PC-9 (cell line): ENCODE results near the gene DYSF. TPM values are rescaled to one million over a fixed set of nuclear protein-coding genes. Genes with fewer than 3 reads are reported as not detected.
A peak's percentile ranks its signal among the peaks of the same experiment; 100 is the strongest.

Source experiments
- BruUV-seq: library from RNA; stranded (reverse); fragments of 400-500 nt; replicated peaks from 2 replicates; lab custom pipeline; 2021; lab: Mats Ljungman, UMichigan
- CTCF ChIA-PET: fragments of 300-600 bp; sonication (Branson Sonifier 250); formaldehyde crosslinking; loops from one replicate; lab custom pipeline; 2022; ENCODE audit warnings: antibody characterized with exemption; lab: Charles Lee
- POLR2A ChIA-PET: fragments of 300-600 bp; sonication (Branson Sonifier 250); formaldehyde crosslinking; loops from one replicate; lab custom pipeline; 2022; ENCODE audit warnings: antibody characterized with exemption; ENCODE audit not compliant: unreplicated experiment; lab: Charles Lee
- DNase-seq, 2 experiments: peaks; one replicate each; pipeline versions ENCODE4 v3.0.0 to v3.0.0-alpha.2; 2015 to 2022; ENCODE audit warnings: mixed read lengths in 1 of 2
- H2AFZ ChIP-seq: fragments of 200-600 bp; sonication (generic); 2 replicates; pipeline ENCODE4 v1.8.1; 2017; ENCODE audit warnings: antibody characterized with exemption
- H3F3A ChIP-seq: fragments of 200-600 bp; sonication (generic); 2 replicates; pipeline ENCODE4 v1.8.1; 2017; ENCODE audit warnings: antibody characterized with exemption, mild to moderate bottlenecking, low read depth; ENCODE audit not compliant: insufficient read depth
- H3K27ac ChIP-seq: fragments of 200-600 bp; sonication (generic); 2 replicates; pipeline ENCODE4 v1.6.1; 2016; ENCODE audit warnings: mixed run types
- H3K27me3 ChIP-seq: fragments of 200-600 bp; sonication (generic); 2 replicates; pipeline ENCODE4 v1.6.1; 2016; ENCODE audit warnings: low read depth, mixed run types; ENCODE audit not compliant: insufficient read depth
- H3K36me3 ChIP-seq: fragments of 200-600 bp; sonication (generic); 2 replicates; pipeline ENCODE4 v1.6.1; 2016; ENCODE audit warnings: low read depth, mixed run types
- H3K4me1 ChIP-seq: fragments of 200-600 bp; sonication (generic); replicated peaks from 2 replicates; pipeline ENCODE4 v1.6.1; 2016; ENCODE audit warnings: mixed run types; ENCODE audit not compliant: insufficient read depth
- H3K4me2 ChIP-seq: fragments of 200-600 bp; sonication (generic); 2 replicates; pipeline ENCODE4 v1.6.1; 2017; ENCODE audit warnings: mixed run types
- H3K4me3 ChIP-seq: fragments of 200-600 bp; sonication (generic); 2 replicates; pipeline ENCODE4 v1.6.1; 2016; ENCODE audit warnings: mixed run types
- H3K79me2 ChIP-seq: fragments of 200-600 bp; sonication (generic); 2 replicates; pipeline ENCODE4 v1.6.1; 2017; ENCODE audit warnings: low read depth, mixed run types
- H3K9me2 ChIP-seq: fragments of 200-600 bp; sonication (generic); 2 replicates; pipeline ENCODE4 v1.8.1; 2017; ENCODE audit warnings: mild to moderate bottlenecking; ENCODE audit not compliant: insufficient read depth
- H3K9me3 ChIP-seq: fragments of 200-600 bp; sonication (generic); 2 replicates; pipeline ENCODE4 v1.8.1; 2016; ENCODE audit warnings: low read depth; ENCODE audit not compliant: insufficient read depth
- H4K20me1 ChIP-seq: fragments of 200-600 bp; sonication (generic); 2 replicates; pipeline ENCODE4 v1.8.1; 2017; ENCODE audit not compliant: insufficient read depth
- EZH2 ChIP-seq: fragments of 200-600 bp; sonication (generic); IDR thresholded peaks from 2 replicates; pipeline ENCODE4 v1.8.0; 2017; ENCODE audit warnings: antibody characterized with exemption, low read depth
- intact Hi-C: fragments of 100-400 bp; cut with micrococcal nuclease; formaldehyde crosslinking; loops from one replicate; pipeline ENCODE4 v1.10.0; 2022; ENCODE audit not compliant: unreplicated experiment
- total RNA-seq: library from RNA; stranded (reverse); gene quantifications from 2 replicates; pipeline ENCODE4 v1.2.3, GENCODE V29; 2021
- TF ChIP-seq, protein P1 (sequence below): fragments of 200-600 bp; sonication (generic); conservative IDR thresholded peaks from 2 replicates; pipeline ENCODE4 v1.6.1; 2017; ENCODE audit warnings: mixed run types, antibody characterized with exemption, mild to moderate bottlenecking, moderate library complexity

Gene DYSF
- total RNA-seq, 1 experiment from 2014 or later = 12.2 TPM

GRCh38 chr2:71528749-71529148 lies 75.4 kb downstream of the DYSF start:
- CTCF ChIA-PET = no interaction called here
- Histone ChIP-seq H3K9me3 (0 out of 2 replicates have a peak, but pooled peaks cover 6% of the 10 kb centered on the region), H2AFZ (no peak overlapping the region), H3K27me3 (no peaks in the 10 kb centered on the region), H3K9me2 (no peaks in the 10 kb centered on the region), H3K79me2 (no peaks in the 10 kb centered on the region), H4K20me1 (no peaks in the 10 kb centered on the region), H3K4me1 (peaks cover 10% of the 10 kb centered on the region; the same call in 1 of the 2 replicates), H3K27ac (no peak overlapping the region), H3K4me3 (no peak overlapping the region), H3K4me2 (no peak overlapping the region), H3K36me3 (no peaks in the 10 kb centered on the region; the same call in 1 of the 2 replicates), H3F3A (no peaks in the 10 kb centered on the region)
- BruUV-seq = no TSS peak
- TF ChIP-seq, protein P1, sequence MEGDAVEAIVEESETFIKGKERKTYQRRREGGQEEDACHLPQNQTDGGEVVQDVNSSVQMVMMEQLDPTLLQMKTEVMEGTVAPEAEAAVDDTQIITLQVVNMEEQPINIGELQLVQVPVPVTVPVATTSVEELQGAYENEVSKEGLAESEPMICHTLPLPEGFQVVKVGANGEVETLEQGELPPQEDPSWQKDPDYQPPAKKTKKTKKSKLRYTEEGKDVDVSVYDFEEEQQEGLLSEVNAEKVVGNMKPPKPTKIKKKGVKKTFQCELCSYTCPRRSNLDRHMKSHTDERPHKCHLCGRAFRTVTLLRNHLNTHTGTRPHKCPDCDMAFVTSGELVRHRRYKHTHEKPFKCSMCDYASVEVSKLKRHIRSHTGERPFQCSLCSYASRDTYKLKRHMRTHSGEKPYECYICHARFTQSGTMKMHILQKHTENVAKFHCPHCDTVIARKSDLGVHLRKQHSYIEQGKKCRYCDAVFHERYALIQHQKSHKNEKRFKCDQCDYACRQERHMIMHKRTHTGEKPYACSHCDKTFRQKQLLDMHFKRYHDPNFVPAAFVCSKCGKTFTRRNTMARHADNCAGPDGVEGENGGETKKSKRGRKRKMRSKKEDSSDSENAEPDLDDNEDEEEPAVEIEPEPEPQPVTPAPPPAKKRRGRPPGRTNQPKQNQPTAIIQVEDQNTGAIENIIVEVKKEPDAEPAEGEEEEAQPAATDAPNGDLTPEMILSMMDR = no peak
- TF ChIP-seq EZH2 = no peak
- no peak for DNase-seq
- POLR2A ChIA-PET = no interaction called here
- intact Hi-C loops = no loop called here

GRCh38 chr2:71530211-71530610 lies 76.8 kb downstream of the DYSF start:
- POLR2A ChIA-PET = no interaction called here
- peaks cover 10% of the 10 kb centered on the region; the same call in 1 of the 2 replicates for H3K4me1 ChIP-seq
- H3F3A ChIP-seq = no peaks in the 10 kb centered on the region
- H3K9me3 ChIP-seq = 0 out of 2 replicates have a peak, but pooled peaks cover 6% of the 10 kb centered on the region
- CTCF ChIA-PET = interaction anchor here (0.6 kb wide), 2 partner anchors 28 to 112 kb away, joined by 4 read pairs; no protein-coding TSS in a partner anchor
- no peaks in the 10 kb centered on the region for H3K27me3 ChIP-seq
- no peak overlapping the region for H3K4me2 ChIP-seq
- no peak for DNase-seq
- BruUV-seq = no TSS peak
- no peak overlapping the region for H3K27ac ChIP-seq
- intact Hi-C loops = loop anchor here (5.0 kb wide), 2 partner anchors 1217 to 1332 kb away; no protein-coding TSS in a partner anchor
- no peaks in the 10 kb centered on the region for H3K9me2 ChIP-seq
- no peaks in the 10 kb centered on the region for H3K79me2 ChIP-seq
- H4K20me1 ChIP-seq = no peaks in the 10 kb centered on the region
- TF ChIP-seq, protein P1 = no peak
- H3K36me3 ChIP-seq = no peaks in the 10 kb centered on the region; the same call in 1 of the 2 replicates
- no peak overlapping the region for H3K4me3 ChIP-seq
- no peak overlapping the region for H2AFZ ChIP-seq

DNA sequence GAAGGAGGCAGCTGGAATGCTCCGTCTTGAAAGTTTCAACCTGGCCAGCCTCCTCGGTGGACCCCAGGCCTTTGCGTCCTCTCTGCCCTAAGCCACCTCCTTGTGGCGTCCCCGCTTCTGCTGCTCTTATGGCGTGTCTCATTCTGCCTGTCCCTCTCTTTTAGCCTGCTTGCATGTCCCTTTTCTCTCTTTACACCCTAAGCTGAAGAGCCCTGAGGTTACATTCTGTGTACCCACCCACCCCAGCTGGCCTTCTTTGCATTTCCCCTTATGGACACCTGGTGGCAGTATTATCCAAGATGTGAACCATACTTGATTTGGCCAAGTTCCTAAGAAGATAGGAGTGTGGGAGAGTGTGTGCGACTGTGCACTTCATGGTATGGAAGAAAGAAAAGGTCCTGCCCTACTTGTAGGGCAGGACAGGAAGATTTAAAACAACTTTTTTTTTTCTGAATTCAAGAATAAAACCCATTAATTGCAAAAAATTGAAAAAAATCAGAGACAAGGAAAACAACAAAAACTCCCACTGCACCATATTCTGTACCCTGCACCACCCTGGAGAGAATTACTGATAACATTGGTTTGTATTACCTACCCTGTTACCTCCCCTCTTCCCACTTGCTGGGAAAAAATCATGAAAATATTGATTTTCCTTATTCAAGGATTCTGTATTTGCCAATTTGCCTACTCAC lies 77.4 kb downstream of the DYSF start:
- Histone ChIP-seq H4K20me1 (no peaks in the 10 kb centered on the region), H3K79me2 (no peaks in the 10 kb centered on the region), H3K36me3 (no peaks in the 10 kb centered on the region; the same call in 1 of the 2 replicates), H3K9me3 (0 out of 2 replicates have a peak, but pooled peaks cover 6% of the 10 kb centered on the region), H3K4me1 (peaks cover 10% of the 10 kb centered on the region; the same call in 1 of the 2 replicates), H3K27me3 (no peaks in the 10 kb centered on the region), H3F3A (no peaks in the 10 kb centered on the region), H3K4me3 (no peak overlapping the region), H3K4me2 (no peak overlapping the region), H3K9me2 (no peaks in the 10 kb centered on the region), H3K27ac (peak overlapping the region; percentile 29; the same call in 1 of the 2 replicates), H2AFZ (no peak overlapping the region)
- BruUV-seq = no TSS peak
- peak in 1 of 2 experiments; percentile 22 for DNase-seq
- ChIA-PET POLR2A (no interaction called here), CTCF (interaction anchor here (0.6 kb wide), 2 partner anchors 27 to 112 kb away, joined by 4 read pairs; no protein-coding TSS in a partner anchor)
- no peak for TF ChIP-seq EZH2
- TF ChIP-seq, protein P1 = peak; percentile 84
- intact Hi-C loops = loop anchor here (5.0 kb wide), 2 partner anchors 1217 to 1332 kb away; no protein-coding TSS in a partner anchor
